Mesenchymal stem cell (in vitro differentiated cells and primary cell): ENCODE results near the gene CLEC14A.
A peak's percentile ranks its signal among the peaks of the same experiment; 100 is the strongest.

Experiments used
- DNase-seq: peaks from one replicate; pipeline ENCODE4 v3.0.0-alpha.2; 2013
- H2AFZ ChIP-seq: one replicate; pipeline ENCODE4 v1.6.1; 2013; ENCODE audit warnings: low read depth, mild to moderate bottlenecking, control low read depth, inconsistent platforms, low read length, moderate library complexity
- H2AK5ac ChIP-seq: 2 replicates; pipeline ENCODE4 v1.6.1; 2013; ENCODE audit warnings: low read length, moderate library complexity, mild to moderate bottlenecking, inconsistent platforms; ENCODE audit not compliant: severe bottlenecking
- H2BK120ac ChIP-seq: one replicate; pipeline ENCODE4 v1.6.1; 2013; ENCODE audit warnings: low read depth, mild to moderate bottlenecking, inconsistent platforms, low read length, moderate library complexity
- H2BK12ac ChIP-seq, 2 experiments: one replicate each; pipeline ENCODE4 v1.6.1; 2013; ENCODE audit warnings: inconsistent platforms in 2 of 2, low read length in 2 of 2, mild to moderate bottlenecking in 2 of 2, moderate library complexity in 2 of 2, control low read depth in 1 of 2
- H2BK15ac ChIP-seq: one replicate; pipeline ENCODE4 v1.6.1; 2013; ENCODE audit warnings: mild to moderate bottlenecking, low read depth, inconsistent platforms; ENCODE audit not compliant: poor library complexity, severe bottlenecking
- H2BK5ac ChIP-seq: 2 replicates; pipeline ENCODE4 v1.6.1; 2013; ENCODE audit warnings: low read depth, mild to moderate bottlenecking, low read length, control low read depth, inconsistent platforms; ENCODE audit not compliant: poor library complexity, severe bottlenecking
- H3K14ac ChIP-seq, 2 experiments: one replicate each; pipeline ENCODE4 v1.6.1; 2013; ENCODE audit warnings: inconsistent platforms in 2 of 2, low read length in 2 of 2, control low read depth in 1 of 2, mild to moderate bottlenecking in 1 of 2, moderate library complexity in 1 of 2
- H3K18ac ChIP-seq, 2 experiments: one replicate each; pipeline ENCODE4 v1.6.1; 2013; ENCODE audit warnings: inconsistent platforms in 2 of 2, low read length in 2 of 2, control low read depth in 1 of 2, low read depth in 1 of 2, mild to moderate bottlenecking in 1 of 2
- H3K23ac ChIP-seq, 2 experiments: one replicate each; pipeline ENCODE4 v1.6.1; 2013; ENCODE audit warnings: inconsistent platforms in 2 of 2, low read length in 2 of 2, mild to moderate bottlenecking in 2 of 2, moderate library complexity in 2 of 2, control low read depth in 1 of 2
- H3K27ac ChIP-seq: 2 replicates; pipeline ENCODE4 v1.5.1; 2013; ENCODE audit warnings: mild to moderate bottlenecking, moderate library complexity, low read length, control low read depth, inconsistent platforms; ENCODE audit not compliant: poor library complexity, severe bottlenecking
- H3K27me3 ChIP-seq, 2 experiments: 2 replicates each; pipeline versions ENCODE4 v1.6.1 to v1.7.0; 2013; ENCODE audit warnings: low read length in 2 of 2, mild to moderate bottlenecking in 2 of 2, moderate library complexity in 2 of 2, control low read depth in 1 of 2, inconsistent platforms in 1 of 2; ENCODE audit not compliant: control insufficient read depth in 1 of 2, insufficient read depth in 1 of 2
- H3K36me3 ChIP-seq, 2 experiments: 2 replicates each; pipeline versions ENCODE4 v1.6.1 to v1.7.0; 2013; ENCODE audit warnings: low read length in 2 of 2, control low read depth in 1 of 2, inconsistent platforms in 1 of 2, low read depth in 1 of 2, mild to moderate bottlenecking in 1 of 2; ENCODE audit not compliant: insufficient read depth in 2 of 2, control insufficient read depth in 1 of 2
- H3K4ac ChIP-seq, 2 experiments: one replicate each; pipeline ENCODE4 v1.6.1; 2013; ENCODE audit warnings: inconsistent platforms in 2 of 2, low read length in 2 of 2, mild to moderate bottlenecking in 2 of 2, moderate library complexity in 2 of 2, control low read depth in 1 of 2, low read depth in 1 of 2
- H3K4me1 ChIP-seq: 2 replicates; pipeline ENCODE4 v1.6.1; 2013; ENCODE audit warnings: low read depth, low read length, control low read depth; ENCODE audit not compliant: control insufficient read depth, insufficient read depth
- H3K4me2 ChIP-seq: 2 replicates; pipeline ENCODE4 v1.6.1; 2013; ENCODE audit warnings: low read length, mild to moderate bottlenecking, inconsistent platforms; ENCODE audit not compliant: poor library complexity, severe bottlenecking
- H3K4me3 ChIP-seq, 2 experiments: 2 replicates each; pipeline versions ENCODE4 v1.5.1 to v1.7.0; 2013; ENCODE audit warnings: low read length in 2 of 2, mild to moderate bottlenecking in 2 of 2, control low read depth in 1 of 2, low read depth in 1 of 2; ENCODE audit not compliant: insufficient read depth in 1 of 2
- H3K79me1 ChIP-seq: replicated peaks from 2 replicates; pipeline ENCODE4 v1.6.1; 2013; ENCODE audit warnings: mild to moderate bottlenecking, control low read depth, low read length, inconsistent platforms; ENCODE audit not compliant: poor library complexity, severe bottlenecking
- H3K9ac ChIP-seq: 2 replicates; pipeline ENCODE4 v1.7.0; 2013; ENCODE audit warnings: mild to moderate bottlenecking, low read length, moderate library complexity
- H3K9me3 ChIP-seq: 2 replicates; pipeline ENCODE4 v1.7.0; 2013; ENCODE audit warnings: mild to moderate bottlenecking, low read length; ENCODE audit not compliant: control insufficient read depth
- H4K8ac ChIP-seq: one replicate; pipeline ENCODE4 v1.6.1; 2013; ENCODE audit warnings: inconsistent platforms, mild to moderate bottlenecking, low read length, moderate library complexity
- H4K91ac ChIP-seq: one replicate; pipeline ENCODE4 v1.6.1; 2013; ENCODE audit warnings: mild to moderate bottlenecking, low read length, inconsistent platforms
- WGBS: methylation state at CpG from one replicate; pipeline ENCODE4 v1.1.7; 2013; ENCODE audit warnings: mixed read lengths; 5-methylcytosine and 5-hydroxymethylcytosine counted together

Gene CLEC14A

DNA sequence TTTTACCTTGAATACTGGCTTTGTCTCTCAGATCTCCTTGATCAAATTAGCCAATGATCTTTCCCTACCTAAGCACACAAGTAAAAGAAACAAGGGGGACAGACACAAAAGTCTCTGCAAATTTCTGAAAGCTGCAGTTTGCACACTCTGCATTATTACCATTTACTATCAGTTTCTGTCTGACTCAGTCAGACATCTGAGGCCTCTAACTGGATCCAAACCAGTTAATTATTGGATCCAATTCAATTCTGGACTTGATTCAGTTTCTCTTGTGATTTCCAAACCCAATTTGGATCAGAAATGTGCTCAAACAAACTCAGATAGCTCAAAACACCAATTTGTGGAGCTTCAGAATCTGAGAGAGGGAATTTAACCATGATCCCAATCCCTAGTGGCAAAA lies 31.6 kb downstream of the CLEC14A start:
- DNase-seq, result no peak
- H3K36me3 ChIP-seq, result no peaks in the 10 kb centered on the region
- H2AFZ ChIP-seq, result no peak overlapping the region
- H2BK12ac ChIP-seq, result no peak overlapping the region
- H3K9ac ChIP-seq, result no peak overlapping the region
- H3K4me3 ChIP-seq, result no peak overlapping the region
- no peak overlapping the region for H3K4me2 ChIP-seq
- H2AK5ac ChIP-seq, result no peak overlapping the region
- H3K18ac ChIP-seq, result no peak overlapping the region
- H3K4me1 ChIP-seq, result no peaks in the 10 kb centered on the region
- no peak overlapping the region for H4K91ac ChIP-seq
- H2BK5ac ChIP-seq, result no peak overlapping the region
- no peak overlapping the region for H3K14ac ChIP-seq
- H3K9me3 ChIP-seq, result no peaks in the 10 kb centered on the region
- H3K23ac ChIP-seq, result no peak overlapping the region
- no peak overlapping the region for H2BK120ac ChIP-seq
- no peak overlapping the region for H3K27ac ChIP-seq
- H3K79me1 ChIP-seq, result no peaks in the 10 kb centered on the region
- no peaks in the 10 kb centered on the region for H3K27me3 ChIP-seq
- no peak overlapping the region for H2BK15ac ChIP-seq
- no peak overlapping the region for H3K4ac ChIP-seq
- no peak overlapping the region for H4K8ac ChIP-seq

- no peak overlapping the region for H3K4me3 ChIP-seq
- H3K27me3 ChIP-seq, result no peaks in the 10 kb centered on the region
- H3K4me1 ChIP-seq, result no peaks in the 10 kb centered on the region
- H3K4ac ChIP-seq, result no peak overlapping the region
- no peak overlapping the region for H2AFZ ChIP-seq
- no peak for DNase-seq
- H2BK120ac ChIP-seq, result no peak overlapping the region
- H3K23ac ChIP-seq, result no peak overlapping the region
- no peak overlapping the region for H2BK5ac ChIP-seq
- H3K4me2 ChIP-seq, result no peak overlapping the region
- no peak overlapping the region for H4K8ac ChIP-seq
- H3K14ac ChIP-seq, result no peak overlapping the region
- H4K91ac ChIP-seq, result no peak overlapping the region
- H3K79me1 ChIP-seq, result no peaks in the 10 kb centered on the region
- H2BK15ac ChIP-seq, result no peak overlapping the region
- no peak overlapping the region for H2BK12ac ChIP-seq
- H3K18ac ChIP-seq, result no peak overlapping the region
- no peak overlapping the region for H3K9ac ChIP-seq
- no peaks in the 10 kb centered on the region for H3K9me3 ChIP-seq
- no peaks in the 10 kb centered on the region for H3K36me3 ChIP-seq
- H2AK5ac ChIP-seq, result no peak overlapping the region
- H3K27ac ChIP-seq, result no peak overlapping the region
- WGBS, result no CpG with 5 or more reads among the region's 3 CpGs
Measured at GRCh38 chr14:38221077-38221476, 34.8 kb downstream of the CLEC14A start.

DNA sequence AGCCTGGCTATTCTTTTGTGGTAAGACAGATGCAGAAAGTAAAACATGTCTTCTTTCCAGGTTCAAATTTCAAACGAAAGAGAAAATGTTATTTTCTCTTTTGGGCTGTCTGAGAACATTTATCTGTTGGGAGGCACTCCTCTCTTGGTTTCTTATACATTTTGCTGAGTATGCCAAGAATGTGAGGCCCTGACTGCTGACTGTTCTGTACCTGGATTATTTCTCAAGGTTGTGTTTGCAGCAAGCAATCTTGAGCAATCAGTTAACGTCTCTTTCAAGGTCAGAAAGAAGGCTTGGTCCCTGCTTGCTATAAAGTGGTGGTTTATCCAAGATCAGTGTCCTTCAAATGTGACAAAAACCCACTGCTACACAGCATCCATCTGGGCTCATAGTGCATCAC lies 38.3 kb downstream of the CLEC14A start:
- H2AK5ac ChIP-seq, result no peak overlapping the region
- no peak overlapping the region for H3K9ac ChIP-seq
- H3K27me3 ChIP-seq, result peaks cover 0 to 23% of the 10 kb centered on the region in 2 experiments
- no peaks in the 10 kb centered on the region for H3K79me1 ChIP-seq
- no peak overlapping the region for H2BK120ac ChIP-seq
- no peak overlapping the region for H4K91ac ChIP-seq
- H2AFZ ChIP-seq, result no peak overlapping the region
- no peaks in the 10 kb centered on the region for H3K36me3 ChIP-seq
- no peak overlapping the region for H3K4ac ChIP-seq
- H2BK12ac ChIP-seq, result no peak overlapping the region
- H3K9me3 ChIP-seq, result no peaks in the 10 kb centered on the region
- 76% methylated on average over 2 of the region's 2 CpGs for WGBS
- no peaks in the 10 kb centered on the region for H3K4me1 ChIP-seq
- H4K8ac ChIP-seq, result no peak overlapping the region
- no peak overlapping the region for H2BK15ac ChIP-seq
- H3K4me3 ChIP-seq, result no peak overlapping the region
- no peak overlapping the region for H3K27ac ChIP-seq
- H3K14ac ChIP-seq, result no peak overlapping the region
- H3K23ac ChIP-seq, result no peak overlapping the region
- no peak overlapping the region for H3K18ac ChIP-seq
- no peak overlapping the region for H3K4me2 ChIP-seq
- DNase-seq, result no peak
- no peak overlapping the region for H2BK5ac ChIP-seq

- H3K4me2 ChIP-seq, result no peak overlapping the region
- no peak overlapping the region for H3K18ac ChIP-seq
- peaks cover 32 to 67% of the 10 kb centered on the region in 2 experiments for H3K27me3 ChIP-seq
- H2BK15ac ChIP-seq, result no peak overlapping the region
- H3K23ac ChIP-seq, result no peak overlapping the region
- peaks cover 31% of the 10 kb centered on the region for H3K4me1 ChIP-seq
- no peak overlapping the region for H2BK120ac ChIP-seq
- no peak overlapping the region for H3K4ac ChIP-seq
- no peak overlapping the region for H3K4me3 ChIP-seq
- no peak overlapping the region for H4K8ac ChIP-seq
- no peaks in the 10 kb centered on the region for H3K9me3 ChIP-seq
- H3K27ac ChIP-seq, result no peak overlapping the region
- no peak overlapping the region for H2BK5ac ChIP-seq
- no peak overlapping the region for H2AFZ ChIP-seq
- H3K79me1 ChIP-seq, result no peaks in the 10 kb centered on the region
- H4K91ac ChIP-seq, result no peak overlapping the region
- no peaks in the 10 kb centered on the region for H3K36me3 ChIP-seq
- H3K9ac ChIP-seq, result no peak overlapping the region
- 78% methylated on average over 1 of the region's 2 CpGs for WGBS
- H2AK5ac ChIP-seq, result no peak overlapping the region
- H3K14ac ChIP-seq, result no peak overlapping the region
- no peak overlapping the region for H2BK12ac ChIP-seq
- DNase-seq, result peak; percentile 13
Measured at GRCh38 chr14:38213001-38213400, 42.9 kb downstream of the CLEC14A start.
